HG03460 (cell line): ENCODE results near the gene KICS2.
A peak's percentile ranks its signal among the peaks of the same experiment; 100 is the strongest.

Experiments used
- ATAC-seq: cut with Tn5 transposase; IDR thresholded peaks from one replicate; pipeline ENCODE4 v1.9.1; 2021; ENCODE audit not compliant: unreplicated experiment

Gene KICS2

GRCh38 chr12:64222009-64222765 lies at the start of gene KICS2:
KICS2 (minus strand) TSS chr12:64222296; CDS start chr12:64222237, 59 bp downstream.
- ATAC-seq: peak; percentile 96

- no peak for ATAC-seq
Observed at GRCh38 chr12:64270411-64270810, 48.3 kb upstream of the KICS2 start.

GRCh38 chr12:64269161-64269560 lies 47.1 kb upstream of the KICS2 start:
- ATAC-seq: no peak

GRCh38 chr12:64268409-64268808 lies 46.3 kb upstream of the KICS2 start:
- no peak for ATAC-seq

- ATAC-seq: no peak
Observed at GRCh38 chr12:64265839-64266238, 43.7 kb upstream of the KICS2 start.

- ATAC-seq: no peak
Observed at GRCh38 chr12:64261813-64262212, 39.7 kb upstream of the KICS2 start.

GRCh38 chr12:64258576-64258975 lies 36.5 kb upstream of the KICS2 start:
- ATAC-seq: no peak

GRCh38 chr12:64256166-64256800 lies 34.2 kb upstream of the KICS2 start:
- ATAC-seq: no peak

GRCh38 chr12:64255249-64255648 lies 33.2 kb upstream of the KICS2 start:
- no peak for ATAC-seq

- no peak for ATAC-seq
Observed at GRCh38 chr12:64253356-64253755, 31.3 kb upstream of the KICS2 start.

GRCh38 chr12:64252681-64253080 lies 30.6 kb upstream of the KICS2 start:
- no peak for ATAC-seq

- ATAC-seq: no peak
Observed at GRCh38 chr12:64243809-64244208, 21.7 kb upstream of the KICS2 start.

- ATAC-seq: no peak
Observed at GRCh38 chr12:64240781-64241180, 18.7 kb upstream of the KICS2 start.

GRCh38 chr12:64237382-64237781 lies 15.3 kb upstream of the KICS2 start:
- ATAC-seq: no peak

GRCh38 chr12:64236549-64236948 lies 14.5 kb upstream of the KICS2 start:
- ATAC-seq: no peak

- ATAC-seq: no peak
Observed at GRCh38 chr12:64232196-64232595, 10.1 kb upstream of the KICS2 start.

GRCh38 chr12:64229796-64230195 lies 7.7 kb upstream of the KICS2 start:
- ATAC-seq: no peak

GRCh38 chr12:64229240-64229639 lies 7.1 kb upstream of the KICS2 start:
- no peak for ATAC-seq

- ATAC-seq: no peak
Observed at GRCh38 chr12:64225626-64226025, 3.5 kb upstream of the KICS2 start.

- peak; percentile 28 for ATAC-seq
Observed at GRCh38 chr12:64221651-64222008, 466 bp downstream of the KICS2 start.

- ATAC-seq: no peak
Observed at GRCh38 chr12:64220046-64220445, 2.0 kb downstream of the KICS2 start.

GRCh38 chr12:64219145-64219544 lies 3.0 kb downstream of the KICS2 start:
- ATAC-seq: no peak

- no peak for ATAC-seq
Observed at GRCh38 chr12:64218597-64218996, 3.5 kb downstream of the KICS2 start.
